Glomerular visceral epithelial cell (primary cell): ENCODE results near the gene LILRA6.
"Not testable (repeated sequence)": the region's sequence is repeated elsewhere in the genome, so short reads cannot be mapped to it uniquely, and the experiment has no call there.

ENCODE experiments used
- DNase-seq: peaks from one replicate; pipeline ENCODE4 v3.0.0-alpha.2; 2016; ENCODE audit errors: extremely low spot score

Gene LILRA6

DNA sequence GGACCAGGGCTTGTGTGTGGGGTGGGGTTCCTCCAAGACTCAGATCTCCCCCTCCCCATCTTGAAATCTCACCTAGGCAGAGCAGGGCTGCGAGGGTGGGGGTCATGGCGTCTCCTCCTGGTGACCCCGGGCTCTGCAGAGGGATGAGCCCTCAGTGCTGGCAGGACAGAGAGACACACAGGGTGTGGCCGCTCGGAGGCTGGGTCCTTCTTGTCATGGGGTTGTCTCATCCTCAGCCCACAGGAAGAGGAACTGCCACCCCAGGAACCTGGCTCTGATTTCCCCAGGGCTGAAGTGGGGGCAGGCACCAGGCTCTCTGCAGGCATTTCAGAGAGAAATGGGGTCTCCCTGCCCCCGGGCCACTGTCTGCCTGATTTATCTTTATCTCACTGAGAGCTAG, at the start of gene LILRA6:
LILRA6 (minus strand) TSS at position 145 of the 400 bp plus-strand sequence.
- DNase-seq: not testable (repeated sequence)

DNA sequence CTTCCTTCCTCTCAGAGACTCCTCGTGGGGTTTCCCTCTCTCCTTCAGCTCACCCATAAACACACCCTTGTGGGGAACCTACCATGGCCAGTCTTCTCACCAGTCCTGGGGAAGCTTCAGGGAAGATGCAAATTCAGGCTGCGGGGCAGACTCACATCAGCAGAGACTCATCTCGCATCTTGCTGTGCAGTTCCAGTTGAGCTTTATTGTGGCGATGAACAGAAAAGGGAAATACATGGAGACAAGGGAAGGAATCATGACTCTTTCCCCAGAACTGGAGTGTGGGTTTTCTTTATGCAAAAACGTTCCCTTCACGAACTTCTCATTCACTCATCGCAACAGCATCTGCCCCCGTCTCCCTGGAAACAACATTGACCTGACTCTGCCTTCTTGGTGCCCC, 46.6 kb upstream of the LILRA6 start:
- DNase-seq: not testable (repeated sequence)

DNA sequence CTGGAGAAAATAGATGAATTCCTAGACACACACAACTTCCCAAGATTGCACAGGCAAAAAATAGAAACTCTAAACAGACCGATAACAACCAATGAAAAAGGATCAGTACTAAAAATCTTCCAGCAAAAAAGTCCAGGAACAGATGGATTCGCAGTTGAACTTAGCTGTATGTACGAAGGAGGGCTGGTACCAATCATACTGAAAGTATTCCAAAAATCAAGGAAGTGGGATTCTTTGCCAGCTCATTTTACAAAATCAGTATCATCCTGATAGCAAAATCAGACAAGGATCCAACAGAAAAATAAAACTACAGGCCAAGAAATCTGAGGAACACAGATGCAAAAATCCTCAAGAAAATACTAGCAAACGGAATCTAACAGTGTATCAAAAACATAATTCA, 44.9 kb upstream of the LILRA6 start:
- no peak for DNase-seq

DNA sequence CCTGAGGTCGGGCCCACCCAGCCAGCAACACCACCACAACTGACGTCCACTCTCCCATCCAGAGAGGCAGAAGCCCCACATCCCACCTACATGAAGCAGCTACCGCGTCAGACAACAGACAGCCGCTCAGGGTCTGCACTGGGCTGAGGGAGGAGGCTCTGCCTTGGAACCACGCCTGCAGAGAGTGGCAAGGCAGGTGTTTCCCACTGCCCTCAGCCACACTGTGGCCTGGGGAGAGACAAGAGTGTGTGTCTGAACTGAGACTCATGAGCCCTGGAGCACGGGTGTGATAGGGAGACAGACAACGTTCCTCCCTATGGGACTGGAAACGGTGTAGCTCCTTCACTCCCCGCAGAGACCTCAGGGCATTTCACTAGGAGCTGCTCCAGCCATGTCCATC, 43.7 kb upstream of the LILRA6 start:
- not testable (repeated sequence) for DNase-seq

DNA sequence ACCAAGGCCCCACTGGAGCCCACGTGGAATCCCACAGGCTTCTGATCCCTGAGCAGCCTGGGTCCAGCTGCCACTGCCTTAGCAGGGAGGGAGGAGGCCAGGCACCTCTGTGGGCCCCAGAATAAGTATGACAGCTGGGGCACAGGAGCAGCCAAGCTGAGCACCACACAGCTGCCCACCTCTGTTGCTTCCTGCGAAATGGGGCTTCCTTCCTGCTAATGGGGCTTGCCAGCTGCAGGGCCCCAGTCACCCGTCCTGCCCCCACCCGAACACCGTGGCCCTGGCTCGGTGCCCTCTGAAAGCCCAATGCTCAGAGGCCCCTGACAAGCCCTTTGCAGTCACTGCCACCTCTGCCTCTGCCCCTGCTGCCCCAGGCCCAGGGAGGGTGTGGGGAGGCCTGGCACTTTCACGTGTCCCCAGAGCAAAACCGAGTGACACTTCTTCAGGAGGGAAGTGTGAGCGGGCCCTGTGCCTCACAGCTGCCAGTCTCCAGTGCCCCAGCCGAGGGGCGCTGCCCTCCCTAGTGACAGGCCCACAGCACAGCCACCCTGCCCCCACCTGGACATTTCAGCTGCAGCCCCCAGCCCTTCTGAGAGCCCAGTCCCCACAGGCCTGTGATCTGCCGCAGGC, 43.0 kb upstream of the LILRA6 start:
- DNase-seq: not testable (repeated sequence)

DNA sequence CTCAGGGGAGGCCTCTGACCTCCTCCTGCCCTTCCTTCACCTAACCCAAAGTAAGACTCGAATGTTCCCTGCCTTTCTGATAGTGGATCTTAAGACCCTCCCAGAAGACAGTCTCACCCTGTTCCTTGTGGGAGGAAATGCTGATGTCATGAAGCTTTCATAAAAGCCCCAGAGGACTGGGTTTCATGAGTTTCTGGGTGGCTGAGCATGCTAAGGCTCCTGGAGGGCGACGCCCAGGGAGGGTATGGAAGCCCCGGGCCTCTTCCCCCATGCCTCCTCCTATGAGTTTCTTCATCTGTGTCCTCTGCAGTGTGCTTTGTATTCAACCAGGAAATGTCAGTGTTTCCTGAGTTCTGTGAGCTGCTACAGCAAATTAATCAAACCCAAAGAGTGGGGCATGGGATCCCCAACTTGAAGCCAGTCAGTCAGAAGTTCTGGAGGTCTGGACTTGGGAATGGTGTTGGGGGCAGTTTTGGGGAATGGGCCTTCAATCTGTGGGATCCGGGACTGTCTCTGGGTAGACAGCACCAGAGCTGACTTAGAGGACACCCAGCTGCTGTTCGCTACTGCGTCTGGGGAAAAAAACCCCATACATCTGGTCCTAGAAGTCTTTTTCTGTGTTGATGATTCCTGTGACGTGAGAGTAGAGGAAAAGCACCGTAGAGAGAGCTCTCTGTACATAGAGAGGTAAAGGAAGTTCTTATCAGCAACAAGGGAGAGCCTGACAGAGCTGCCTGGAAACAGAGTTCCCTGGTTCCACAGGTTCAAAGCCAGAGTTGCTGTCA, 40.3 kb upstream of the LILRA6 start:
- DNase-seq: no peak

DNA sequence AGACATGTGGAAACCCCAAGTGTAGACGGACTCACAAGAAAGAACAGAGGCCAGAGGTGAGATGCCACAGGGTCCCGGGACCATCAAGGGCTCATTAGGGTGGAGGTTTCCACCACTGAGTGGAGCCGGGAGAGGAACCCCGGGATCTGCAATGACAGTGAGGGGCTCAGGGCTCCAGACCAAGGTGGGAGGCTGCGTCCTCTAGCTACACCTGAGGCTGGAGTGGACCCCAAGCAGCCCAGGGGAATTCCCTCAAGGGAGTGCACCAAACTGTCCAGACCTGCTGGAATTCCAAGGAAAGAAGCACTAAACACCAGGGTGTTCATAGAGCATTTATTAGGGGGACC, 39.1 kb upstream of the LILRA6 start:
- DNase-seq: not testable (repeated sequence)

DNA sequence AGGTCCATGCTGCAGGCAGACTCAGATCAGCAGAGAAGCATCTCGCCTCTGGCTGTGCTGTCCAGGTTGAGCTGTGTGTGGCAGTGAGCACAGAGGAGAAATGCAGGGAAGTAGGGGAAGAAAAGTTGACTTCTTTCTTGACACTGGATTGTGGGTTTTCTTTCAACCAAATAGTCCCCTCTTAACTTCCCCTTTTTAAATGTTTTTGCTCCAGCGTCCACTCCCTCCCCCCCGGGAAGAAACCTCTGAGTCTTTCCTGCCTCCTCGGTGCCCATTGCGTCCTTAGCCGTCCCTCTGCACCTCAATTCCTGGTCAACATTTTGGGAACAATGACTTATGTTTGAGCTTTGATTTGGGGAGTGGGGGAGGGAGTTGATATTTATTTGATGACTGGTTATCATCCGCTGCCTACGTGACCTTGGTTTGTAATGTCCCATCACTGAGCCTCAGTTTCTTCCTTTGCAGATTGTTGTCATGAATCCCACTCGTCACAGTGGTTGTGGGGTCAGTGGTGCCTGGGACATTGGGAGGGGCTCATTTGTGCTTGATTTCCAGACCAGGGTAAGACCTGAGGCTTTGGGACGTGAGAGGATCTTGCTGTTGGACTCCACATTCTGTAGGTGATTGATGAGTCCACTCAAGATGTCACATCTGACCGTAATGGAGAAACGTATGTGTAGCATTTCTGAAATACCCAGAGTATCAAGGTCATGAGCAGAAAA, 38.6 kb upstream of the LILRA6 start, which contains the start of gene LILRB2:
LILRB2 (minus strand) TSS at position 104 of the 722 bp plus-strand sequence. CDS start 614 bp downstream, outside the sequence.
- DNase-seq: no peak

DNA sequence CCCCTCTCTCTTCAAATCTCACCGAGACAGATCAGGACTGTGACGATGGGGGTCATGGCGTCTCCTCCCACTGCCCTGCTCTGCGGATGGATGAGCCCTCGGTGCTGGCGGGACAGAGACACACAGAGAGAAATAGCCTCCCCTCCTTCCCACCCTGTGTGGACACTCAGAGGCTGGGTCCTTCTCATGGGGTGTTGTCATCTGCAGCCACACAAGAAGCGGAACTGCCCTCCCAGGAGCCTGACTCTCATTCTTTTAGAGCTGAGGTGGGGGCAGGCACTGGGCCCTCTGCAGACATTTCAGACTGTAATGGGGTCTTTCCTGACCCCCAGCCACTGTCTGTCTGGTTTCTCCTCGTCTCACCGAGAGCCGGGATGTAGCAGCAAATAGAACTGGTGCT, 37.9 kb upstream of the LILRA6 start:
- DNase-seq: not testable (repeated sequence)

DNA sequence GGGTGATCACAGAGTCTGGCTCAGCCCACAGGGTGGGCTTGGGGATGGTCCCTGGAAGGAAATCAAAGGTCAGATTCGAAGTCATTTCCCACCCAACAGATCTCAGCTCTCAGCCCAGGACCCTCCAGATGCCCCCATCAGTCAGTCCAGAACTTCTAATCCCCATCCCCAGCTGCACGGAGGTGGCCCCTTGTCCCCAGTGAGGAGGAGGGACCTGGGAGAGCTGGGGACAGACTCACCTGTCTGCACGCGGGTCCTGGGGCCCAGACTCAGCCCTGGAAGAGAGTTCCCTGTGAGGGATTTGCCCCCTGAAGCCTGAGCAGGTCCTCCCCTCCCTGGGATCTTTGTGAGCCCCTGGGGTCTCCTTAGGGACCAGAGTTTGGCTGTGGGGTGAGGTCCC, 37.4 kb upstream of the LILRA6 start:
- DNase-seq: not testable (repeated sequence)

DNA sequence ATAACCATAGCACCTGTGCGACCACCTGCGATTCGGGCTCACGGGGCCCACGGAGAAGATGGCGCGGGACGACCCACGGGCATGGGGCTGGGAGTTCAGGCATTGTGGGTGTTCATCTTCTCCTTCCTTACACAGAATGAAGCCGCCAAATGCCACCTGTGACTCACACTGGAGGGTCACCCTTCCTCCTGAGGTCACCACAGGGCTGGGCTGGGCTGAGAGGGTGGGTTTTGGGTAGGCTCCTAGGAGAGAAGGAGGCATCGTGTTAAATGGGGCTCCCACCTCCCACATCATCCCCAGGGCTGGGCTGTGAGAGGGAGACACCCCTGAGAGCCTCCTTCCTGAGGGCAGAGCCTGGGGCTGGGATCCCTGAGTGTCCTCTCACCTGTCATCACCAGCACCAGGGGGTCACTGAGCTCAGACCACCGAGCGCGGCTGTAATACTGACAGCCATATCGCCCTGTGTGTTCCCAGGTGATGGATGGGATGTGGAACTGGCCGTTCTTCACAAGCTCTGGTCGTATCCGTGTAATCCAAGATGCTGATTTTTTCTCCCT, 36.9 kb upstream of the LILRA6 start:
- DNase-seq: no peak

DNA sequence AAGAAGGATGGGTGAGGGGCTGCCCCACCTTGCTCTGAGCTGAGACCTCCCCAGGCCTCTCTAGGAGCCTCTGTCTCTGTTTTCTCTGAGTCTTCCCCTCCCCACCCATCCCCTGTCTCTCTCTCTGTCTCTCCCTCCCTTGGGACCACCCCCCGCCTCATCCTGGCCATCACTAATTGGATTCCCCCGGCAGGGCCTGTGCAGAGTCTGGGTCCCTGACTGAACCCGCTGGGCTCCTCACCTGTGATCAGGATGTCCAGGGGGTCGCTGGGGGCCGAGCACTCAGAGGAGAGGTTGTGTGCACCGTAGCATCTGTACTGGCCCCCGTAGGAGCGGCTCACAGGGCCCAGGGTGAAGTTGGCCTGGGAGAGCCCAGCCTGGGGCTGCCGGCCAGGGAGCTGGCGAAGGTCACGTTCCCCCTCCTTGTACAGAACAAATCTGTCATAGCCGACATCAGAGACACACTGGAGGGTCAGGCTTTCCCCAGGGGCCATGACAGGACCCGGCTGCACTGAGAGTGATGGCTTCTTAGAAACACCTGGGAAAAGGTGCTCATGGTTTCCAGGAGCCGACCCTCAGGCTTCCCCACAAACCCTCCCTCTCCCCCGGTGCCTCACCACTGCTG, 36.1 kb upstream of the LILRA6 start:
- not testable (repeated sequence) for DNase-seq

DNA sequence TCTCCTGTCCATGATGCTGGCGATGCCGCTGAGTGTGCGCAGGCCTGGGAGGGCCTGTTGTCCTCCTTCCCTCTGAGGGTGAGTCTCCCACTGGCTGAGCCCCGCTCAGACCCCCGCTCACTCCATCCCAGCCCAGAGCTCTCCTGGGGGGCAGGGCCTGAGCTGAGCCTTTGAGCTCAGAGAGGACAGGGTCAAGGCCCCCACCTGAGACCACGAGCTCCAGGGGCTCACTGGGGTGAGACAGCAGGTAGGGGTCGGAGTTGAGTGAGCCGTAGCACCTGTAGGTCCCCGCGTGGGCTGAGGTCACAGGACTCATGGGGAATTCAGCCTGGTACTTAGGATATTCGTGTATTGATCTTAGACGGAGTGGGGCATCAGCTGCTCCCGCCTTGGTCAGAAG, 35.5 kb upstream of the LILRA6 start:
- not testable (repeated sequence) for DNase-seq

DNA sequence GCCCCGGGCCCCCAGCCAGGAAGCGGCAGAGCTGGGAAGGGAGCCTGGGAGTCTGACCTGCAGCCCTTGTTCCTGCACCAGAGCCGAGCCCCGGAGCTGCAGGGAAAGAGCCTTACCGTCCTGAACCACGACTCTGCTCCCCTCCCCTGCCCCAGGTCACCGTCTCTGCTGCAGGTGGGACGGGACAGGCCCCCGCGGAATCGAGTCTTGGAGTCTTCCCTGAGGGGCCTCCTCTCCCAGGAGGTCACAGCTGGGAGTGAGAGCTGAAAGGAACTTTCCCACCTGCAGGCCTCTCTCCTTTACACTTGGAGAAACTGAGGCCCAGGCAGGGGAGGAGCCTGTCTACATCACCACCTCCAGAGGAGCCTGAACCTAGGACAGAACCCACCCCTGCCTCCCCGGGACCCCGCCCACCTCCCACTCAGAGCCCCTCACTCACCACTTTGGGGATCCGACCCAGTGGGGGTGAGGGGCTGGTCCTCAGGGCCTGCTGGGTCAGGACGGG, 34.6 kb upstream of the LILRA6 start:
- DNase-seq: not testable (repeated sequence)

DNA sequence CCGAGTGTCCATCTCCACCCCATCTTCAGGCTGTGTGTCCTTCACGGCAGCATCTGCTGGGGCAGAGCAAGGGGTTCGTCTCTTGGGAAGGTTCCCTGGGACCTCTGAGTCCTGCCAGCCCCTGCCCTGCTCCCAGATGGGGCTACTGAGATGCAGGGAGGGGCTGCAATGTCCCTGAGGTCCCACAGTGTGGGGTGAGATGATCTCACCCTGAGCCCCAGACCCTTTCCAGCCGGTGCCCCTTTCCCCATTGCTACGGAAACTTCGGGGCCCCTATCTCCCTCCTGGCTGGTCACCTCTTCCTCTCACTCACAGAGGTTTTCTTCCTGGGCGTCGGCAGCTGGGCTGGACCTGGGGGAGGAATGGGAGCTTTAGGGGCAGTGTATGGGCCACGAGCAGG, 33.4 kb upstream of the LILRA6 start:
- DNase-seq: no peak

DNA sequence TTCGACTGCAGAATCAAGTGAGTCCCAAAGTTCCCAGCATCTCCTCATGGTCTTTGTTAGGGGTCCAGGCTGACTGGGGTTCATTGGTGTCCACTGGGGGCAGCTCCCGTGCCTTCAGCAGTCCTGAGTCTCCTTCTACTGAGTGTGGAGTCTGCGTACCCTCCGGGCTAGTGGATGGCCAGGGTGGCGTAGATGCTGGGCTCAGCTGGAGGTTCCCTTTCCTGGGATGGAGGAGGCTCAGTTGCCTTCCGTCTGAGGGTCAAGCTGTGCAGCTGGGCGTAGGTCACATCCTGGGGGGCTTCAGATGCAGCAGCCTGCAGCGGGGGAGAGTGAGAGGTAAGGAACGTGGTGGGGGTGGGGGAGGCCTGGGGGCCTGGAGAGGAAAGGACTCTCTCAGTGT, 31.9 kb upstream of the LILRA6 start:
- DNase-seq: not testable (repeated sequence)

DNA sequence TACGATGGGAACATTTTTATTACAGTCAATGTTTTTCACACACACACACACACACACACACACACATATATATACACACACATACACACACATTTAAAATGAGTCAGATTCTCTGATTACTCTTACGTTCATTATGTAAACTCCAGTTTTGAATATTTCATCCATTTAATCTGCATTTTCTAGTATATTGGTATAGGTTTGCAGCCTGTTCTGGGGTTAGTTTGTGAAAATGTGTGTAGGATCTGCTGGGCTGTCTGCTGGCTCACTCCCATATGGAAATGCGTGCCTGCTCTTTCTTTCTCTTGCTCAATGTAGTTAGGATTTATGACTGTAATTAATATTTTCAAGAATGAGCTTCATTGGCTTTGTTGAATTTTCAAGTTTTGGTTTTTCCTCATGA, 31.2 kb upstream of the LILRA6 start:
- DNase-seq: no peak

DNA sequence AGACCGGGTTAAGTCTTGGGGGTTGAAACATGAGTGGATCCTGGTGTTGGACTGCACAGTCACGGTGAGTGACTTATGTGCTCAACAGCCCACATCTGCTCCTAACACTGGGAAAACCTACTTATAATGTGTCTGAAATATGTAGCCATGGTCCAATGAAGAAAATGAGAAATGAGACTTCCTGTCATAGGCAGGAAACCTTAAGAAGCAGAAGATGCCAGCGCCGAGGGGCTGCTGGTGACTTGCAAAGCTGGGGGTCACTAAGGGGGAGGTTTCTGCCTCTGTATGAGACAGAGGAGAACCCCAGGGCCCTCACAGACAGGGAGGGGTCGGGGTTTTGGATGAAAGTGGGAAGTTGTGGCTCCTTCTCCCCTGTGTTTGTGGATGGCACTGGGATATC, 29.6 kb upstream of the LILRA6 start:
- not testable (repeated sequence) for DNase-seq

DNA sequence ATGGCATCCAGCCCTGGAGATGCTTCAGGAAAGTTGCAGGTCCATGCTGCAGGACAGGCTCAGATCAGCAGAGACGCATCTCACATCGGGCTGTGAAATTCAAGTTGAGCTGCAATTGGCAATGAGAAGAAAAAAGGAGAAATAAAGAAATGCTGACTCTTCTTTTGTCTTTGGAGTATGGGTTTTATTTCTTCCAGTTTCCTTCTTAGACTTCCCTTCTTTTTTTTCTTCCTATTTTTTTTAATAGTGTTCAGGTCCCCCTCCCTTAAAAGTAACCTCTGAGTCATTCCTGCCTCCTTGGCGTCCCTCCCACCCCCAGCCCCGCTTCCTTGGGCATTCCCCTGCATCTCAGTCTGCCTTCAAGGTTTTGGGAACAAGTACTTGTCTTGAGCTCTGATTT, 29.0 kb upstream of the LILRA6 start:
- DNase-seq: not testable (repeated sequence)

DNA sequence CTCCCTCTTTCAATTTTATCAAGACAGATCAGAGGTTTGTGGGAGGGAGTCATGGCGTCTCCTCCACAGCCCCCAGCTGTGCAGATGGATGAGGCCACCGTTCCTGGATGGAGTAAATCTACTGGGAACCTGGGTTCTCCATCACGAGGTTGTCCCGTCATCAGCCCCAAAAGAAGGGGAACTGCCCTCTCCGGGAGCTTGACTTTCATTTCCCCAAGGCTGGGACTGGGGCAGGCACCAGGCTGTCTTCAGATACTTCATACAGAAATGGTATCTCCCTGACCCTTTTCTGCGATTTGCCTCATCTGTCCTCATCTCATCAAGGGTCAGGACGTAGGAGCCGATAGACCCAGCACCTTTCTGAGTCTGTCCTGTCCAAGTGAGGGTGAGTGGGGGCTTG, 28.5 kb upstream of the LILRA6 start:
- DNase-seq: no peak

DNA sequence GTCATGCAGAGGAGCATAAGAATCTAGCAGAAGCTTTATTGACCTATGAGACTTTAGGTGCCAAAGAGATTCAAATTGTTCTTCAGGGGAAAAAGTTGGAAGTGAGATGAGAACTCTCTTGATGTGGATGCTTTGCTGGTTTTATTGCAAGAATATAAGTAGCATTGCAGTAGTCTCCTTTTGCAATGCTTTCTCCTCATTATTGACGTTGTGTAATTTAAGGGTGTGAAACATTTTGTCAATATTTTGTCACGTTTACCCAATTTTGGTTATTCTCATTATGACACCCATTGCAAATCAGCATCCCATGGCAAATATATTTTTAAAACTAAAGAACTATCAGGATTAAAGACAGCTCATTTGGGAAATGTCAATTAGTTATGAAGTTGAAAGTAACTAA, 26.3 kb upstream of the LILRA6 start:
- no peak for DNase-seq

DNA sequence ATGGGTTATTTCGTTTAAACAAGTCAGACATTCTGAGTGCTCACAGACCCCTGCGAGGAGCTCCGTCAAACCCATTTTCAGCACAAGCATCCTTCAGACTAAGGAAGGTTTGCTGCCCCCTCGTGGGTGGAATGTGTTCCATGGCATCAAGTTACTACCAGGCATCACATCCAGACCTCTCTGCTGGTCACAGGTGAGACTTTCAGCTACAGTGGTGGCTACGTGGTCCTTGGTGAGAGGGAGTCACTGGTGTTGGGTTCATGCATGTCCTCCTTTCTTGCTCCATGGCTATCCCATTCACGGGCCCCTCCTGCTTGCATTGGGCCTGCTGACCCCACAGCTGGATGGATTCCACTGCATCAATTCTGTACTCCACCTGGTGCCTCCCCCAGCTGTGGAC, 23.5 kb upstream of the LILRA6 start:
- DNase-seq: peak; percentile 61
